HCT116 (cell line): ENCODE measurements around the gene GAS2L2. TPM values are rescaled to one million over a fixed set of nuclear protein-coding genes. Genes with fewer than 3 reads are reported as not detected.

Experiments used
- ATAC-seq: fragments of 200-7000 bp; cut with Tn5 transposase; 2 replicates; pipeline ENCODE4 v1.9.1; 2020; ENCODE audit warnings: mild to moderate bottlenecking, moderate library complexity
- BruUV-seq: library from RNA; stranded (reverse); fragments of 400-500 nt; replicated peaks from 2 replicates; lab custom pipeline; 2021; lab: Mats Ljungman, UMichigan
- CTCF ChIA-PET: fragments of 300-600 bp; sonication (Branson Sonifier 250); formaldehyde crosslinking; loops from one replicate; lab custom pipeline; 2021; ENCODE audit warnings: antibody characterized with exemption; lab: Charles Lee
- POLR2A ChIA-PET: fragments of 300-600, 350-600 bp; sonication (Branson Sonifier 250); formaldehyde crosslinking; loops from one replicate; lab custom pipeline; 2021; ENCODE audit warnings: antibody characterized with exemption; lab: Charles Lee
- RAD21 ChIA-PET, 2 experiments: fragments of 300-600 bp; sonication (Branson Sonifier 250); formaldehyde crosslinking; loops; one replicate each; lab custom pipeline; 2023; ENCODE audit warnings: low total read pairs in 2 of 2; ENCODE audit not compliant: uncharacterized antibody in 2 of 2, unreplicated experiment in 2 of 2, low non-redundant PET in 1 of 2; lab: Charles Lee
- DNase-seq: peaks from one replicate; pipeline ENCODE4 v3.0.0-alpha.2; 2010; ENCODE audit warnings: low read depth, low spot score
- H2AFZ ChIP-seq: fragments of 200-600 bp; shearing (Covaris generic), sonication (generic); 2 replicates; pipeline ENCODE4 v1.6.1; 2017; ENCODE audit warnings: low read depth, mixed run types, mixed read lengths, antibody characterized with exemption, low read length; ENCODE audit not compliant: poor library complexity, severe bottlenecking
- H3K27ac ChIP-seq: 2 replicates; pipeline ENCODE4 v1.5.1; 2012; ENCODE audit warnings: low read depth, low read length
- H3K27me3 ChIP-seq: fragments of 200-600 bp; sonication (generic); 2 replicates; pipeline ENCODE4 v1.6.1; 2016; ENCODE audit warnings: mixed run types, low read length, mixed read lengths; ENCODE audit not compliant: insufficient read depth
- H3K36me3 ChIP-seq, 2 experiments: fragments of 200-500 bp in 1 of 2; fragments of 200-600 bp in 1 of 2; sonication (Bioruptor generic) in 1 of 2; sonication (generic) in 1 of 2; 2 replicates each; pipeline versions ENCODE4 v1.5.1 to v1.6.1; 2014 to 2016; ENCODE audit warnings: low read length in 2 of 2, inconsistent platforms in 1 of 2, mixed read lengths in 1 of 2, mixed run types in 1 of 2; ENCODE audit not compliant: insufficient read depth in 2 of 2, control insufficient read depth in 1 of 2
- H3K4me1 ChIP-seq, 2 experiments: fragments of 200-600 bp in 1 of 2; sonication (generic) in 1 of 2; 2 replicates each; pipeline versions ENCODE4 v1.5.1 to v1.6.1; 2012 to 2017; ENCODE audit warnings: low read length in 2 of 2, inconsistent platforms in 1 of 2, mild to moderate bottlenecking in 1 of 2, mixed read lengths in 1 of 2, mixed run types in 1 of 2, moderate library complexity in 1 of 2; ENCODE audit not compliant: insufficient read depth in 2 of 2, control insufficient read depth in 1 of 2
- H3K4me2 ChIP-seq: fragments of 200-600 bp; sonication (generic); 2 replicates; pipeline ENCODE4 v1.6.1; 2017; ENCODE audit warnings: mixed run types, low read length, mixed read lengths
- H3K4me3 ChIP-seq, 2 experiments: fragments of 200-600 bp in 1 of 2; sonication (generic) in 1 of 2; replicated peaks in 1 of 2; 2 replicates each; pipeline ENCODE4 v1.5.1; 2011 to 2016; ENCODE audit warnings: low read length in 2 of 2, control low read depth in 1 of 2, low read depth in 1 of 2, mild to moderate bottlenecking in 1 of 2, mixed read lengths in 1 of 2, mixed run types in 1 of 2
- H3K79me2 ChIP-seq: fragments of 200-600 bp; sonication (generic); 2 replicates; pipeline ENCODE4 v1.6.1; 2017; ENCODE audit warnings: mild to moderate bottlenecking, mixed run types, low read length, moderate library complexity, mixed read lengths; ENCODE audit not compliant: insufficient read depth
- H3K9ac ChIP-seq: fragments of 200-600 bp; sonication (generic); 2 replicates; pipeline ENCODE4 v1.6.1; 2016; ENCODE audit warnings: low read length, mixed read lengths
- H3K9me2 ChIP-seq: fragments of 200-600 bp; sonication (generic), shearing (Covaris generic); 2 replicates; pipeline ENCODE4 v1.6.1; 2017; ENCODE audit warnings: mixed run types, mild to moderate bottlenecking, moderate library complexity; ENCODE audit not compliant: insufficient read depth
- H3K9me3 ChIP-seq, 2 experiments: fragments of 200-500 bp in 1 of 2; fragments of 200-600 bp in 1 of 2; sonication (Bioruptor generic) in 1 of 2; sonication (generic) in 1 of 2; 2 replicates each; pipeline ENCODE4 v1.6.1; 2014 to 2017; ENCODE audit warnings: low read length in 2 of 2, mixed read lengths in 2 of 2, inconsistent platforms in 1 of 2, low read depth in 1 of 2, mild to moderate bottlenecking in 1 of 2, mixed run types in 1 of 2, moderate library complexity in 1 of 2; ENCODE audit not compliant: control insufficient read depth in 1 of 2, insufficient read depth in 1 of 2
- H4K20me1 ChIP-seq: fragments of 200-600 bp; sonication (generic), shearing (Covaris generic); 2 replicates; pipeline ENCODE4 v1.6.1; 2017; ENCODE audit warnings: mixed run types, mild to moderate bottlenecking, moderate library complexity; ENCODE audit not compliant: insufficient read depth
- ATF3 ChIP-seq: IDR thresholded peaks from 2 replicates; pipeline ENCODE4 v1.6.1; 2012
- EZH2 ChIP-seq: fragments of 200-600 bp; sonication (generic); IDR thresholded peaks from 2 replicates; pipeline ENCODE4 v1.6.1; 2017; ENCODE audit warnings: antibody characterized with exemption, mixed run types
- FOSL1 ChIP-seq: IDR thresholded peaks from 2 replicates; pipeline ENCODE4 v1.6.1; 2012; ENCODE audit warnings: low read depth
- MAX ChIP-seq: IDR thresholded peaks from 2 replicates; pipeline ENCODE4 v1.6.1; 2012
- POLR2AphosphoS5 ChIP-seq: IDR thresholded peaks from 2 replicates; pipeline ENCODE4 v1.6.1; 2011; ENCODE audit warnings: mild to moderate bottlenecking, low read depth, low read length, moderate library complexity
- RAD21 ChIP-seq: IDR thresholded peaks from 2 replicates; pipeline ENCODE4 v1.6.1; 2012; ENCODE audit warnings: low read depth, mild to moderate bottlenecking
- REST ChIP-seq: IDR thresholded peaks from 2 replicates; pipeline ENCODE4 v1.6.1; 2012; ENCODE audit warnings: low read depth
- SIN3A ChIP-seq: IDR thresholded peaks from 2 replicates; pipeline ENCODE4 v1.6.1; 2012; ENCODE audit warnings: low read depth
- ZBTB33 ChIP-seq: IDR thresholded peaks from 2 replicates; pipeline ENCODE4 v1.6.1; 2011; ENCODE audit warnings: mild to moderate bottlenecking, low read length, moderate library complexity; ENCODE audit not compliant: insufficient replicate concordance; ENCODE audit errors: extremely low read depth
- ZFX ChIP-seq: fragments of 450-650 bp; IDR thresholded peaks from 2 replicates; pipeline ENCODE4 v1.6.1; 2017
- intact Hi-C: fragments of 100-400 bp; cut with micrococcal nuclease; formaldehyde crosslinking; loops from 2 replicates; pipeline ENCODE4 v1.10.0; 2022
- total RNA-seq: library from RNA; stranded (reverse); gene quantifications from one replicate; pipeline ENCODE4 v1.2.1, GENCODE V29; 2021; ENCODE audit not compliant: unreplicated experiment

The GAS2L2 gene
- total RNA-seq, 1 experiment from 2014 or later: not detected

- Histone ChIP-seq H3K9me2 (no peaks in the 10 kb centered on the region), H3K27ac (no peak overlapping the region), H3K4me1 (no peaks in the 10 kb centered on the region), H2AFZ (no peak overlapping the region), H4K20me1 (no peaks in the 10 kb centered on the region), H3K27me3 (no peaks in the 10 kb centered on the region), H3K79me2 (no peaks in the 10 kb centered on the region), H3K4me3 (no peak overlapping the region), H3K9me3 (no peaks in the 10 kb centered on the region), H3K4me2 (no peak overlapping the region), H3K36me3 (peaks cover 9 to 21% of the 10 kb centered on the region in 2 experiments; a peak in 3 of 4 replicates), H3K9ac (no peak overlapping the region)
- TF ChIP-seq ZBTB33: no peak
- no peak for TF ChIP-seq EZH2
- TF ChIP-seq FOSL1: no peak
- no peak for TF ChIP-seq REST
- TF ChIP-seq ZFX: no peak
- no peak for TF ChIP-seq MAX
- TF ChIP-seq POLR2AphosphoS5: no peak
- no peak for TF ChIP-seq ATF3
- no peak for TF ChIP-seq RAD21
- no peak for TF ChIP-seq SIN3A
- no TSS peak for BruUV-seq
- ChIA-PET RAD21 (no interaction called here), CTCF (no interaction called here), POLR2A (no interaction called here)
- ATAC-seq (no peak), DNase-seq (no peak)
- intact Hi-C loops: no loop called here
Measured at GRCh38 chr17:35716897-35717465, 36.1 kb downstream of the GAS2L2 start.
